Testis (tissue), 3 donors: ENCODE results near the gene DTX2. TPM values are rescaled to one million over a fixed set of nuclear protein-coding genes. Genes with fewer than 3 reads are reported as not detected.
"Not testable (repeated sequence)": the region's sequence is repeated elsewhere in the genome, so short reads cannot be mapped to it uniquely, and the experiment has no call there.

ENCODE experiments used
- DNase-seq: peaks from one replicate; pipeline ENCODE4 v3.0.0-alpha.2; 2019
- H3K27ac ChIP-seq, 2 donors: fragments of 200-600 bp; sonication (generic); one replicate each; pipeline ENCODE4 v1.5.1; 2019
- H3K27me3 ChIP-seq: fragments of 200-600 bp; sonication (generic); one replicate; pipeline ENCODE4 v1.5.1; 2019
- H3K36me3 ChIP-seq: fragments of 200-600 bp; sonication (generic); one replicate; pipeline ENCODE4 v1.5.1; 2017; ENCODE audit warnings: low read depth; ENCODE audit errors: missing control alignments
- H3K4me1 ChIP-seq: fragments of 200-600 bp; sonication (generic); one replicate; pipeline ENCODE4 v1.5.1; 2019
- H3K4me3 ChIP-seq, 2 donors: fragments of 200-600 bp; sonication (generic); one replicate each; pipeline ENCODE4 v1.5.1; 2017 to 2019
- H3K9me3 ChIP-seq: fragments of 200-600 bp; sonication (generic); one replicate; pipeline ENCODE4 v1.5.1; 2017
- WGBS, 2 donors: methylation state at CpG; one replicate each; pipeline ENCODE4 v1.1.5; 2018; 5-methylcytosine and 5-hydroxymethylcytosine counted together
- intact Hi-C: fragments of 100-400 bp; cut with DNase I; formaldehyde crosslinking; loops from one replicate; pipeline ENCODE4 v1.15.1; 2023; ENCODE audit warnings: low total_unique reads
- polyA plus RNA-seq: library from polyadenylated mRNA; stranded (reverse); fragments of 350-450 nt; fragmentation: Illumina TruSeq; extraction: RNeasy Lipid Tissue Mini Kit (QIAGEN cat#74804); gene quantifications from one replicate; pipeline ENCODE4 v1.2.3, GENCODE V29; 2014; ENCODE audit warnings: low read depth, low replicate concordance; ENCODE audit not compliant: insufficient read depth
- total RNA-seq, 2 donors: library from RNA; depleted of rRNA; stranded (reverse); fragments of >200 nt; gene quantifications; one replicate each; pipeline ENCODE4 v1.2.3, GENCODE V29; 2016

Gene DTX2
- total and polyA plus RNA-seq, 3 donors from 2014 or later = 65.1 to 239 (median 200) TPM

GRCh38 chr7:76484456-76484855, 22.9 kb downstream of the DTX2 start:
- DNase-seq, H3K4me1 ChIP-seq, H3K36me3 ChIP-seq, H3K9me3 ChIP-seq, H3K27ac ChIP-seq, intact Hi-C loops, H3K4me3 ChIP-seq, H3K27me3 ChIP-seq: not testable (repeated sequence)
- WGBS, 2 donors = no CpG with 5 or more reads among the region's 12 CpGs

DNA sequence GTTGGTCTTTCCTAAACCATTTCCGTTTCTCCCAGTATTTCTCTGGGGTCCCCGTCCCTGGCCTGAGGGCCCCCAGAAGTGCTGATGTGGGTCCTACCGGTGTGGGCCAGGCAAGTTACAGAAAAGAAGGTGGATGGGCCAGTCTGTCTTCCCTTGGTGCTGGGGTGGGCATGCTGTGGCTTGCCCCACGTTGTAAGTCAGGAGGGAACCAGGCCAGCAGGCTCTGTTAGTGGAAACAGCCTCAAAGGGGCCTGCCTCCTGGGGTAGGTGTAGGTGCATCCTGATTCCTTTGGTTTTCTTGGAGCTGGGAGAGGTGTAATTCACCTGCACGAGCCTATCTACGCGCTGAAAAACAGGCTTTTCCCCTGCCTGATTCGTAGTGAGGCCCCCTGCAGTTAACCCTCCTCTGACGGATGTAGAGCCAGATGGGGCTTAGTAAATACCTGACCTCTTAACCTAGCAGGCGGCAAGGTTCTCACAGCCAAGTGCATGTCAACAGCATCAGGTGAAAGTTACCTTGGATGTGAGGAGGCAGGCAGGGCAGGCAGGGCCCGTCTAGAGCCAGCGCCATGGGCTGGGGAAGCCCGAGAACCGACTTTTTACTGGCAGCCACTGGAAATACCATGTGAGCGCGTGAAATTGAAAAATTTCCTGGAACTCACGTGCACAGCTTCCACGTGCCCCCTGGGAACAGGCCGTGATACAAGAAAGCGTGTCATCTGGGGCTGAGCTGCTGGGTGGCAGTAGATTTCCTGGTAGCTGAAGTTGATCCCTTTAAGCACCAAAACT, 24.5 kb downstream of the DTX2 start:
- H3K36me3 ChIP-seq, H3K4me3 ChIP-seq, H3K27ac ChIP-seq, H3K9me3 ChIP-seq, H3K4me1 ChIP-seq, intact Hi-C loops, H3K27me3 ChIP-seq, DNase-seq: not testable (repeated sequence)
- WGBS, 2 donors = no CpG with 5 or more reads among the region's 20 CpGs

DNA sequence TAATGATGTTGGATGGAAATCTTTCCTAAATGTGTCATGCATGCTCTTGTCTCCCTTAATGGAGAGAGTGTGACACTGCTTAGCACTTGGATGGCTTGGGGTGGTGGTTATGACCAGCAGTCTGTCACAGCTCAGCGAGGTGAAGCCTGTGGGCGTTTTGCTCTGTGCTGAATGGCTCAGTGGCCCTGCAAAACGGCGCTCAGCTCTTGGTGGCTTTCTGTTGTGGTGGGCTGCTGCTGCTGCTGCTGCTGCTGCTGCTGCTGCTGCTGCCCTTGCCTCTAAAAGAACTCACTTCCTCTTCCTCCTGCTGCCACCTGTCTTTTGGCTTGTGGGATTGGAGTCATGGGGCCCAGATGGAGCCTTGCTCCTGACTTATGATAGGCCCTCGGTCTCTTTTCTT, 25.1 kb downstream of the DTX2 start:
- intact Hi-C loops, H3K9me3 ChIP-seq, H3K36me3 ChIP-seq, DNase-seq, H3K27me3 ChIP-seq, H3K4me3 ChIP-seq, H3K27ac ChIP-seq, H3K4me1 ChIP-seq: not testable (repeated sequence)
- WGBS, 2 donors = 78% methylated on average over 4 of the region's 5 CpGs; no CpG with 5 or more reads in 1 of the 2 donors

DNA sequence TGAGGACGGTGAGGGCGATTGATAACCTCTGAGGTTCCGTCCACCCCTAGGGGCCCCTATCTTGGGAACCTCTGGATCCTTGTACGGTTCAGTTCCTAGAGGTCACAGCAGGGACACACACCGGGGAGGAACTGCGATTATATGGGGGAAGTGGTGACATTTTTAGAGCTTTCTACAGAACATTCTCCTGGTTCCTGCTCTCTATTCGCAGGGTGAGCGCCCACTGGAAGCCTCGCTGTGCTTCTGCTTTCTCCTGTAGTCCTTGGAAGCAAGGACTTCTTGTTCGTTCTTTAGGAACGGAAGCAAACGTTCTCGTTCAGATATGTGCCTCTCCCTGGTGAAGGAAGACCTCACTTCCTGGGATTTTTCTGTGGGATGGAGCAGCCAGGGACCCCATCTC, 26.5 kb downstream of the DTX2 start:
- H3K9me3 ChIP-seq, H3K27ac ChIP-seq, DNase-seq, H3K4me1 ChIP-seq, H3K27me3 ChIP-seq, H3K36me3 ChIP-seq, H3K4me3 ChIP-seq, intact Hi-C loops: not testable (repeated sequence)
- 48% methylated on average over 9 of the region's 13 CpGs; no CpG with 5 or more reads in 1 of the 2 donors for WGBS, 2 donors

DNA sequence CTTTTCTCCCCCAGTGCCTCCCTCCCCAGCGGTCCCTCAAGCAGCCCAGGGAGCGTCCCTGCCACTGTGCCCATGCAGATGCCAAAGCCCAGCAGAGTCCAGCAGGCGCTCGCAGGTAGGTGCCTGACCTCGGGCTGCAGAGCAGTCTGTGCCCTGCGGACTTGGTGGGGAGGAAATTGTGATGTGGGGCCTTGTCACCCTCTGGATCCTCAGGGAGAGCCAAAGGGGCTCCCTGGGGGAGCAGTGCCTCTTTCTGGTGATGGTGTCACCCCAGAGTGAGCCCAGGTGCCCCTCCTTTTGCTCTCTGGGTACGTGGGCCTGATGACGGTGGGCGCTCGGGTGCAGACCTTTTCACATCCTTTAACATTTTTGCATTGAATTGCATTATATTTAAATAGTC, 30.6 kb downstream of the DTX2 start:
- H3K4me1 ChIP-seq, H3K9me3 ChIP-seq, H3K4me3 ChIP-seq, H3K27me3 ChIP-seq, H3K36me3 ChIP-seq, intact Hi-C loops, DNase-seq, H3K27ac ChIP-seq: not testable (repeated sequence)
- 85% methylated on average over 4 of the region's 10 CpGs; no CpG with 5 or more reads in 1 of the 2 donors for WGBS, 2 donors

- not testable (repeated sequence) for H3K9me3 ChIP-seq
- WGBS, 2 donors = 87% methylated on average over 16 of the region's 16 CpGs; no CpG with 5 or more reads in 1 of the 2 donors
These were observed 34.2 kb downstream of the DTX2 start for GRCh38 chr7:76495717-76496116.

DNA sequence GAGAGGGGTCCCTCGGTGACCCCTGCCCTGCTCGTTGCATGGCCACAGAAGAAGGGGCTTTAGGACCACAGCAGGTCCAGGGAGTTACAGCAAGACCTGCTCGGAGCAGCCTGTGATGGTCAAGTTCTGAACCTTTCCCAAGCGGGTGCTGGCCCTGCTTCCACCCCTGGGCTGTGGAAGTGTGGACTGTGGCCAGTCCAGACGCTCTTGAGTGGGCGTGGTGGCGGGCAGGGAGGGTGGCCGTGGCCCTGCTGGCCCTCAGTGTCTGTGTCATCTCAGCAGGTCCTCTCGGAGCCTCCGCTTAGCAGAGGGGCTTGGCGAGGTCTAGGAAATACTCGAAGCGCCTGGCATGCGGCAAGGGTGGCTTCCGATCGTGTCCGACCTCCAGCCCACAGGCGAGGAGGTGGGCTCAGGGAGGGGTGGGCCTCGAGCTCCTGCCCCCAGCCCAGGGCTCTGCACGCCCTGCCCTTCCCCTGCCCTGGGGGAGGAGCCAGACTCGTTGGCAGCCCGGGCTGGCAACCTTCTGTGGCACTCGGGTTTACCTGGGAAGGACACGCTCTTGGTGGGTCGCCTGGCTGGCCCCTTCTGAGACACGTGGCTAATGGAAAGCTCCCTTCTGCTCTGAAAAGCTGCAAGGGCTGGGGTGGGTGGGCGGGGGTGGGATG, 36.5 kb downstream of the DTX2 start:
- H3K27me3 ChIP-seq, H3K4me3 ChIP-seq, intact Hi-C loops, H3K9me3 ChIP-seq, H3K27ac ChIP-seq, DNase-seq, H3K4me1 ChIP-seq, H3K36me3 ChIP-seq: not testable (repeated sequence)
- WGBS, 2 donors = 71% methylated on average over 9 of the region's 27 CpGs; no CpG with 5 or more reads in 1 of the 2 donors

More at GRCh38 chr7:76495717-76496116, 34.2 kb downstream of the DTX2 start:
- H3K4me1 ChIP-seq, H3K27ac ChIP-seq, DNase-seq, H3K27me3 ChIP-seq, intact Hi-C loops, H3K36me3 ChIP-seq, H3K4me3 ChIP-seq: not testable (repeated sequence)

GRCh38 chr7:76498583-76499200, 37.2 kb downstream of the DTX2 start:
- H3K27me3 ChIP-seq, H3K9me3 ChIP-seq, H3K27ac ChIP-seq, H3K36me3 ChIP-seq, H3K4me3 ChIP-seq, DNase-seq, intact Hi-C loops, H3K4me1 ChIP-seq: not testable (repeated sequence)
- 82 to 84% methylated on average over 7 to 10 of the region's 10 CpGs for WGBS, 2 donors

DNA sequence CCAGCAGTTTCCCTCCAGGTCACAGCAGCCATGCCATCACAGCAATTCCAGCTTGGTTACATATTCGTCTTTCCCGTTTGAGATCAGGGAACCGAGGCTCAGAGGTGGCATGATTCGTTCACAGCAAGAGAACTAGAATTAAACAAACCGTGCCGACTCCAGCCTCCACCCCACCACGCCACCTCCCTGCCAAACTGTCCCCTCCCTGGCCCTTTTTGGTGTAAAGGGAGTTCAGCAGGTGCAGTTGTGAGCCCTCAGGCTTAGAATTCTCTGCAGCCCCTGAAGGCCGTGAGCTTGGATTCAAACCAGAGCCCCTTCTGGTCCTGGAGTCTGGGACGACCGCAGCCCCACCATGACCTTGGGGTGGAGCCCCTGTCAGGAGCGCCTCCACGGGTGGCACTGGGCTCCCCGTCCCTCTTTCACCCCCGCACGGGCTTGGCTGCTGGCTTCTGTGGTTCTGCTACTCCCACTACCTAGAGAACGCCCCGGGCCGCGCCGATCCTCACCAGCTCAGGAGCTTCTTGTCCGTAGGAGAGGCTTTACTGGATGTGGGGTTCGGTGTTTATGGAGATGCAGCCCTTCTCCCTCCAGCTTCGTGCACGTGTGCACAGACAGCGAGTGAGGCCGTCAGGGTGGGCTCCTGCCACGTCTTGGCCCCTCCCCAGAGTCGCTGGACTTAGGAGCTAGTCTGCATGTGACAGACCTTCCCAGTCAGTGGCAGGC, 37.9 kb downstream of the DTX2 start:
- H3K27me3 ChIP-seq = not testable (repeated sequence)
- 30 to 70% methylated on average over 6 to 9 of the region's 28 CpGs for WGBS, 2 donors

GRCh38 chr7:76499924-76500241, 38.4 kb downstream of the DTX2 start:
- WGBS, 2 donors = 0% methylated on average over 1 of the region's 19 CpGs; no CpG with 5 or more reads in 1 of the 2 donors
- H3K4me3 ChIP-seq, H3K9me3 ChIP-seq, H3K4me1 ChIP-seq, H3K27ac ChIP-seq, intact Hi-C loops, DNase-seq, H3K27me3 ChIP-seq, H3K36me3 ChIP-seq: not testable (repeated sequence)

More for the DNA sequence above, 37.9 kb downstream of the DTX2 start:
- H3K27ac ChIP-seq, DNase-seq, H3K9me3 ChIP-seq, H3K4me1 ChIP-seq, intact Hi-C loops, H3K4me3 ChIP-seq, H3K36me3 ChIP-seq: not testable (repeated sequence)

GRCh38 chr7:76502224-76502623, 40.7 kb downstream of the DTX2 start:
- H3K36me3 ChIP-seq, H3K27me3 ChIP-seq, H3K4me3 ChIP-seq, H3K27ac ChIP-seq, intact Hi-C loops, H3K4me1 ChIP-seq, DNase-seq, H3K9me3 ChIP-seq: not testable (repeated sequence)
- WGBS, 2 donors = 79 to 88% methylated on average over 4 to 13 of the region's 13 CpGs
